HUDEP-2 (cell line): Measurements from ENCODE around the gene UBIAD1.

Experiments used
- DNase-seq, 76 experiments: peaks; one replicate each; lab custom pipeline; 2025; ENCODE audit not compliant: unreplicated experiment in 76 of 76; lab: John Stamatoyannopoulos, UW

Gene UBIAD1

DNA sequence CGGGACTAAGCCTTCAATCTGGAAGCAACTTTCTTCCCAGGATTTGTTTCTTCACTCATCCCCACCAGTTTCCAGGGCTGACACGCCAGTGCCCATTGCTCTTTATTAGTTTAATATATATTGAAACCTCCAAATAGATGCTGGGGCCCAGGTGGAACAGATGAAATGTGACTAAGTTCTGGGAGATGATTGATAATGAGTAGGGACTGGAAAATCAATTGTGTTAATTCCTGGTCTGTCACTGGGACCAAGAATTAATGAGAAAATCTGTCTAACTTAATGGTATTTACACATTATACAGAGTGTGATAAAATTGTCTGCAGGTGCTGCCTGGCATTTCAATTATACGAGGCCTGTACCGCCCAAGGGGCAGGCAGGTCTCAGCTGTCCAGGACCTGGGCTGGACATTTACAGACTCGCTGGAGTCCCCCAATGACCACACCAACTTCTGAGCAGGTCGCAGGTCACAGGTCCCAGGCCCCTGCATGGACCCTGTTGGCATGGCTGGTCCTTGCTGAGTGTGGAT lies 35.8 kb downstream of the UBIAD1 start:
- DNase-seq, result no peak

DNA sequence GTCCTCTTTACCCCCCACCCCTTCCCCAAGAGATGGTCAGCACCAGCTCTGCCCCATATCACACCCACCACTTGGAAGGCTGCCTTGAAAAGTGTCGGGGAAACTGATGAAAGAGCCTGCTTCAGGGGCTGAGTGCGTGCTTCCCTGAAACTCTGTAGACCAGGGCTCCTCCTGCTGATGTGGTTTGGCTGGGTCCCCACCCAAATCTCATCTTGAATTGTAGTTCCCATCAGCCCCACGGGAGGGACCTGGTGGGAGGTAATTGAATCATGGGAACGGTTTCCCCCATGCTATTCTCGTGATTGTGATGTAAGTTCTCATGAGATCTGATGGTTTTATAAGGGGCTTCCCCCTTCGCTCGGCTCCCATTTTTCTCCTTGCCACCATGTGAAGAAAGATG lies 36.4 kb downstream of the UBIAD1 start:
- DNase-seq, result peak in 1 of 76 experiments; percentile 3

DNA sequence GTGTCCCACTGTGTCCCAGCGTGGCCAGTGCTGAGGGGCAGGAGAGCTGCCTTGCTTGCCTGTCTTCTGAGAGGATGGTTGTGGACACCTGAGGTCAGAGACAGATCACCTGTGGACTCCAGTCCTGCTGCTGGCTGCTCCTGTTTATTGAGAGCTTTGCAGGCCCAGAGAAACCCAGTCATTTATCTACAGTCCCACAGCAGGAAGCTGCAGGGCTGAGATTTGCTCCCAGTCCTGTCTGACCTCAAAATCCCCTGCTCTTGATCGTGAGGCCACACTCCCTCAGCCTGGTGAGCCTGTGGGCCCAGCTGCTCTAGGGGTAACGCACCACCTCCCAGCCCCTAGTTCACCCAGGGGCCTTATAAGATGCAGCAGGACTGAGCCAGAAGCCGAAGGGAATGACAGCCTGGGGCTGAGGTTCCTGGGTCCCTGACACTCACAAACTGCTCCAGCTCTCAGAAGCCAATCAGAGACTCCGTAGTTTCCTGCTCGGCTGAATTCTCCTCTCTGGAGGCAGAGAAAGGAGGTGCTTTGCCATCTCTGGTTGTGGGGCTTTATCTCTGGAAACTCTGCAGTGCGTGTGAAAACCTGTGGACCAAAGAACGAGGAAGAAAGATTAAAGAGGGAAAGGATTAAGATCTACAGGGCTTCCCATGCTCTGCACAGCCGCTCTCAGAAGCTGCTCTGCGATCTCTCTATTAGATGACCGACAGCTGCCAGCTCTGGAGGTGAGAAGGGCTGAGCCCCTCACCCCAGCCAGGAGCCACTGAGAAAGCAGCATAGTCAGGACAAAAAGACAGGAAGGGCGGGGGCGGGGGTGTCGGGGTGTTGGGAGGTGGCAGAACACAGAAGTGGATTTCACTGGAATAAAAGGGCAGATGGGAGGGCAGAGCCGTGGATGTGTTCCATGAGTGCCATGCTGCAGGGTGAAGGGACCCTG lies 39.1 kb downstream of the UBIAD1 start:
- no peak for DNase-seq

GRCh38 chr1:11314959-11315358 lies 42.0 kb downstream of the UBIAD1 start:
- DNase-seq, result no peak

DNA sequence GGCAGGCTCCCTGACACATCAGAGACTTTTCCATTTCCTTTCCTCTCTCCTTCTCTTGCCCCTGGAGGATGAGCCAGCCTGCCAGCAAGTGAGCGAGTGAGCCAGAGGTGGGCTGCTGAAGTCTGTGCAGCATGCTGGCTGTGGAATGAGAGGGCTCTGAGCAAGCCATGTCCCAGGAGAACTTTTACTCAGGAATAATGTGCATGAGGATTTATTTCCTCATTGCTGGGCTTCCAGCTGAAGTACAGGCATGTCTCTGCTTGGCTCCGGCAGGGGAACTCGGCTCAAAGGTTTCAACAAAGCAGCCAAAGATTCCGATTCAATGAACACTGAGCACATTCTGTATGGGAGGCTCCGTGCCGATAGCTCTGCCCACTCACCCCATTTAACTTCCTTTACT lies 43.7 kb downstream of the UBIAD1 start:
- DNase-seq, result no peak

DNA sequence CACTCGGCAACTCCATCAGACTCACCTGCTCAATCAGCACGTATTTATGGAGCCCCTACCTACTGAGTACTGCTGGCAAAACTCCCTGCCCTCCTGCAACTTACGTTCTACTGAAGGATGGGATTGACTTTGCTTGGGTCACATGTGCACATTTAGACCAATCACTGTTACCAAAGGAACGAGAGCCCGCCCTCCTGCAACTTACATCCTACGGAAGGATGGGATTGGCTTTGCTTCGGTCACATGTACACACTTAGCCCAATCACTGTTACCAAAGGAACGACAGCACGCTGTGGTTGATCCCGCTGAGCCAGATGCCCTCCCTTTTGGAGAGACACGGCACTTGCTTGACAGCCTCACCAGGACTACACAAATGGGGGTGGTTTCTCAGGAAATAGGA lies 46.0 kb downstream of the UBIAD1 start:
- no peak for DNase-seq

DNA sequence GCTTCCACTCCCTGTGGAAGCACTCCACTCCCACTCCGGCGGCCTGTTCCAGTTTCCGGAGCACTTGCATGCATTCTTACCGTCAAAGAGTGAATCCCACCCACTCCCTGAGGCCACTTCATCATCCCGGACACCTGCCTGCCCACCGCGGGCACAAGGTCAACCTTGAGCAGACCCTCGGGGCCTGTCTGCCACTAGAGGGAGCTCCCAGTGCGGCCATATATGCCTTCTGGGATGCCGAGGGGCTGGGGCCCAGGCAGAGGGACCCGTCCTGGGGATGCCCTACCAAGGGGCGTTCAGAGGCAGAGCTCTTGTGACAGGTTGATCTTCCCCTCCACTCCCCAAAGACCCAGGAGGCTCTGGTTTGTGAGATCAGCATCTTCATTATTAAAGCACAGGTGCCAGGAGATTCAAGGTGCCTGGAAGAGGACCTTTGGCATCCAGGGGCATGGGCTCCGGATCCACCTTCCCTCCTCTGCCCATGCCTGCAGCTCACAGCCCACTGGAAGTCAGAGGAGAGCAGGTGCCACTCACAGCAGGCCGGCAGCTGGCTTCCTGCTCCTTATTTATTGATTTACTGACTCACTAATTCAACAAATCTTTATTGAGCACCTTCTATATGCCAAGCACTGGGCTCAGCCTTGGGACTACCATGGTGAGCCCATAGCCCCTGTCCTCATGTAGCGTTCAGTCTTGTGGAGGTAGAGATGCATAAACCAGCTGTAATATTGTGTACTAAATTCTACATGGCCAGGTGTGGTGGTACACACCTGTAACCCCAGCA lies 47.3 kb downstream of the UBIAD1 start:
- DNase-seq, result peak in 4 of 76 experiments; percentile 4 to 11 (median 6)

GRCh38 chr1:11321656-11322491 lies 48.9 kb downstream of the UBIAD1 start:
- no peak for DNase-seq

GRCh38 chr1:11324567-11325165 lies 51.7 kb downstream of the UBIAD1 start:
- no peak for DNase-seq

DNA sequence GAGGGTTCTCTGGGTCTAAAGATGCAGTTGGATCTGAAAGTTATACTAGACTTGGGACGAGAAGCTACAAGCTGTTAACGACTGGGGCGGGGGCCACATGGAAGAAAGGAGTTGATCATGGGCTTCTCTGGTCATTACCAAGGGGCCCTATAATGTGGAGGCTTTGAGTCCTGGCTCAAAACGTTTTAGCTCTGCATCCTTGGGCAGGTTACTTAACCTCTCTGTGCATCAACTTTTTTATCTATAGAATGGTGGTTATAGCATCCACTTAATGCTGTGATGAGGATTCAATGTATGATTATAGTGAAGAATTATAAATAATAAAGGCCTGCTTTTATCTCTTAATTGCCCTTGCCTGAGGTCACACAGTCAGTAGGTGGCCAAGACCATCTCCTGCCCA lies 53.1 kb downstream of the UBIAD1 start:
- no peak for DNase-seq

GRCh38 chr1:11328444-11328843 lies 55.4 kb downstream of the UBIAD1 start:
- no peak for DNase-seq

DNA sequence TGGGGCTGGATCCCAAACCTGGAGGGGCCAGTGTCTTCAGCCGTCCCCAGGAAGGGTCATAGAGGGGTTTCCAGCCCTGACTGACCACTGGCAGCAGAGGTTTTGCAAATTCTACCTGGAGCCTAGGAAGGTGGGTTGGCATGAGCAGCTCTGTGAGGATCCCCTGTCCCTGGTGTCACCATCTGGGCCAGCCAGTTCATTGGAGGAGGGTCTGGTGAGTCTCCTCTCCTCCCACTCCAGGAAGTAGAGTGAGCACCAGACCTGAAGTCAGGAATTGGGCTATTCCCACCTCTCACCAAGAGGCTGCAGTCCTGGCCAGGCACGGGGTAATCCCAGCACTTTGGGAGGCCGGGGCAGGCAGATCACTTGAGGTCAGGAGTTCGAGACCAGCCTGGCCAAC lies 57.4 kb downstream of the UBIAD1 start:
- no peak for DNase-seq

DNA sequence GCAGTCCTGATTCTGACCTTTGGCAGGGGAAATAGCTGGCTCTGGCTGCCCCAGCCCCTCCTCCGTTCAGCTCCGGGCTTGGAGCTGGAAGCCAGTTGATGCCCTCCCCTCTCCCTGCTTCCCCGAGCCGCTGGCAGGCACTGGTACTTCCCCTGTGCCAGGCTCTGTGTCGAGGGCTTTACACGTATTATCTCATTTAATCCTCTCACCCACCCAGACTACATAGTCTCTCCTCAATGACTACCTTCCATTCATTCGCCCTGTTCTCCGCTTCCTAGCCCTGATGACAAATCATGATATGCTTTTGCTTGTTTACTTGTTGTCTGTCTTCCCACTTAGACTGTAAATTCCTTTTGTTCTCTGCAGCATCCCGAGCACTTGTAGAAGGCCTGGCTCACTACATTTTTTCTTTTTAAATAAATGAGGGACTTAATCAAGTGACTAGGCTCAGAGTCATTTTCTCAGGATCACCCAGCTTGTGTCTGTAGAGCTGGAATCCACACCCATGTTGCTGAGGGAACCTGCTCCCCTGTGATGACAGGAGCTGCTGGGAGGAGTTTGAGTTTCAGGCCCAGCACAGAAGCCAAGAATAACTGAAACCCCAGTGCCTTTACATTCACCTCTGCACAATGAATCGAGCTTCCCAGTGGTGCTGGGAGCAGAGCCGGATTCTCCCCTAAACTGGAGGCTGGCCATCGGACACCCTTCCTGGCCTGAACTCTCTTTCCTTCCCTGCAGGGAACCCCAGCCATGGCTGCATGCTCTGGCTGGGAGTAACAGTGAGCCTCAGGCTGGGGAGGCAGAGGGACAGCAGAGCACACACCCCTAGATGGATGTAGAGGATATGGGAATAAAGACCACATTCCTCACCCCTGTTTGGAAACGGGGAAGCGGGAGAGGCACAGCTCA lies 58.3 kb downstream of the UBIAD1 start:
- no peak for DNase-seq

DNA sequence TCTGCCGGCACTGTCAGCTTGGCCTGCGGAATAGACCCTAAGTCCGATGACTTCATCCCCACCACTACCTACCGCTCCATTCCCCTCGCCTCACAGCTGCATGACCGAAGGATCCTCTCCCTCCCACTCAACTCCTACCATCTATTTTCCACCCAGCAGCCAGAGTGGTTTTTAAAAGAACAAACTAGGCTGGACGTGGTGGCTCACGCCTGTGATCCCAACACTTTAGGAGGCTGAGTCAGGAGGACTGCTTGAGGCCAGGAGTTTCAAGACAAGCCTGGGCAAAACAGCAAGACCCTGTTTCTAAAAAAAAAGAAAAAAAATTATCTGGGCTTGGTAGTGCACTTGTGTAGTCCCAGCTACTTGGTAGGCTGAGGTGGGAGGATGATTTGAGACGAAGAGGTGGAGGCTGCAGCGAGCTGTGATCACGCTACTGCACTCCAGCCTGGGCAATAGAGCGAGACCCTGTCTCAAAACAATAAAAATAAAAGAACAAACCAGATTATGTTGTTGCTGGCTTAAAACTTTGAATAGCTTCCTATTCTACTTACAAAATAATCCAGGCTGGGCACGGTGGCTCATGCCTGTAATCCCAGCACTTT lies 59.0 kb downstream of the UBIAD1 start:
- no peak for DNase-seq

- no peak for DNase-seq
These were observed 60.6 kb downstream of the UBIAD1 start for GRCh38 chr1:11333631-11334030.

DNA sequence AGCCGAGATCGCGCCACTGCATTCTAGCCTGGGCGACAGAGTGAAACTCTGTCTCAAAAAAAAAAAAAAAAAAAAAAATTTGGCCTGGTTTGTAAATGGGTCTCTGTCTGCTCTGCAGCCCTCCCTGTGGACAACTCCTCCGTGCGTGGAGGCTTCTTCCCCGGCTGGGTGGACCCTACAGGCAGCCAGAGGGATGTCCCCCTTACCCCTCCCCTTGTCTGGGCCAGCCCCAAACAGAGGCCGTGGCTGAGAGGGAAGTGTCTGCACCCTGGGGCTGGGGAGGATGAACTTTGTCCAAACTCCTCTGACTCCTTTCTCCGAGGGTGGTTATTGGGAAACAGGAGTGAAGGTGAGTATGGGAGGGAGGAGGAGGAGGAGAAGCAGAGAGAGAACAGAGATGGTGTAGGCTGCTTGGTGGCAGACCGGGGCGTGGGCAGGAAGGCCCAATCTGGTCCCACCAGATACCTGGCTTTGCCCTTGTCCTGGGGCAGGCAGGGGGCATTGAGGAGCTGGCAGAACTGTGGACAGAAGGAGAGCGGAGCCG lies 61.3 kb downstream of the UBIAD1 start:
- DNase-seq, result no peak

DNA sequence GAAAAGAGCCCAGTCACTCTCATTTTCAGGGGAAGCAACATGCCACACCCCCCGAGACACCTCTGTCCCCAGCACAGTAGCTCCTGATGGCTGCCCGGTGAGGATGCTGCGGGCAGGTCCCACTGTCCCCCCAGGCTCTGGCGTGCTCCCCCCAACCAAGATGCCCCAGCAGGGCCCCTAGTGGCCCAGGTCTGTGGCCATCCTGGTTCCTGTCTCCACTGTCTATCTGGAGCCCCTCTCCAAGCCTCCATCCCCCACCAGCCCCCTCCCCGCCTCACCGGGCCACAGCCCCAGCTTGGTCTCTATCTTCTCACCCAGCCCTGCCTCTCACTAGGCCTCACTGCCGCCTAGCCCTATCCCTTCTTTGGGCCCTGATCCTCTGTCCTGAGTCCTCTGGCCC lies 61.8 kb downstream of the UBIAD1 start:
- no peak for DNase-seq

DNA sequence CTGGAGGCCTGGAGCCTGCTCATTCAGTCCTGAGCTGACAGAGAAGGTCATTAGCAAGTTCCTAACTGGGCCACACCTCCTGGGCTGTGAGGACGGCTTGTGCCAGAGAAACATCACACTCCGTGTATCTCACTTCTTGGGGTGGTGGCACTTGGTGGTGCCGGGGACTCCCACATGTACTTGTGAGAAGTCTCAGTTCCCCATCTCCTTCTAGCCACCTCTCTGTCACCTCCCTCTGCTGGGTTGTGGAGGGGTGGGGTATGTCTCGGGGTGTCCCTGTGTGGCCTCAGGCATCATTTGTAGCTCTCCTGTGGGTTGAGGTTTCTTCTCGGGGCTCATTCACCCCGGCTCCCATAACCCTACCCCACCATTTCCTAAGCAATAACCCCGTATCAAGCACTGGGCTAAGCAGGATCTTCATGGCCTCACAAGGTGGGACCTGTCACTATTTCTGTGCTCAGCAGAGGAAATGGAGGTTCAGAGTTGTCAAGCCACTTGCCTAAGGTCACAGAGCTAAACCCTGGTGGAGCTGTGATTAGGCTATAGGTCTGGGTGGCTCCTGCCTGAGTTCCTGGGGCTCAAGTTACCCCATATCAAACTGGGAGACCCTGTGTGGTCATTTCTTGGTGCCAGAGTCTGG lies 62.5 kb downstream of the UBIAD1 start:
- DNase-seq, result no peak
